CD4-positive, alpha-beta T cell treated with Interleukin-6 at 100 ng/mL for 8 hours (primary cell): ENCODE results near the gene SLC16A10.
A peak's percentile ranks its signal among the peaks of the same experiment; 100 is the strongest.
"Not testable (repeated sequence)": the region's sequence is repeated elsewhere in the genome, so short reads cannot be mapped to it uniquely, and the experiment has no call there.

ENCODE experiments used
- DNase-seq: peaks from one replicate; pipeline ENCODE4 v3.0.0-alpha.2; 2020; ENCODE audit warnings: mixed read lengths, low spot score

SLC16A10 gene

DNA sequence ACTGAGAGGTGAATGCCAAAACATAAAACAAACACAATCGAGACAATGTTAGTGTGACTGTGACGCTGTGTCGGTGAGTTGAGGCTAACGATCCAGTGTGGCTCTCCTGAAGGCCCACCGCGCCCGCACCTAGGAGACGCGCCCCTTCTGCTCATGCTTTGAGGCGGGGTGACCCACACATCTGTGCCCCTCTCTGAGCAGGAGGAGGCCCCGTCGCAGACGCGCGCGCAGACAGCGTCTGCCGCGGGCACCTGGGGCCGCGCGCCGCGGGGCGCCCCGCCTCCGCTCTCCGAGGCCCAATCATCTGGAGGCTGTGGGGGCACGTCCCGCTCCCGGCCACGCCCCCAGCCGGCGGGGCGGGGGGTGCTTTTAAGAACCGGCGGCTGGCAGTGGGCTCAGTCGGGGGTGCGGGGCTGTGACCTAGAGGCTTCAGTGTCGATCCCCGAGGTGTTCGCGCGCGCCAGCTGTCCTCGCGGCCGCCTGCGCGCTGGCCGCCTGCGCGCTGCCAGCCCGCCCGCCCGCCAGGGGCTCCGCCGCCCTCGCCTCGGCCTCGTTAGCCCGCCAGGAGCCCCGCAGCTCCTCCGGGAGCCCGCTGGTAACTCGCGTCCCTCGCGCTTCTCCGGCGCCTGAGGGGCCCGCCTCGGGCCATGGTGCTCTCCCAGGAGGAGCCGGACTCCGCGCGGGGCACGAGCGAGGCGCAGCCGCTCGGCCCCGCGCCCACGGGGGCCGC, at the start of gene SLC16A10:
TSS of gene SLC16A10 (plus strand) at position 398 of the 730 bp plus-strand sequence. CDS start at position 648, 250 bp downstream.
- DNase-seq = peak; percentile 84

- DNase-seq = no peak
These were observed 48.6 kb upstream of the SLC16A10 start for GRCh38 chr6:111038534-111039252.

DNA sequence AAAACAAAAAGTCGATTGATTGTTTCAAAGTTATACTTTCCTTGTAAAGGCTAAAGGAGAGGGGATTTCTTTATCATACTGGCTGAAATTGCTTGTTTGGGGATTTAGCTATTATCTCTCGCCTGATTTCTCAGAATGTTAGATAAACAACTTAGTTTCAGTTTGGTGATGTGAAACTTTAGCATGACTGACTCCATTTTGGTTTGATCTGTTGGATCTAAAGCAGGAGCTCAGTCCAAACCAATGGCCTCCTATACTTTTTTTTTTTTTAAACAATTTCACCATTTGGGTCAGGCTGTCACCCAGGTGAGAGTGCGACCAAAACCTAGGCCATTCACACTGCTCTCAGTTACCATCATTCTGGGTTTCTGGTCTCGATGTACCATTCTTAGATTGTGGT, 45.4 kb upstream of the SLC16A10 start:
- no peak for DNase-seq

GRCh38 chr6:111047244-111047643, 40.1 kb upstream of the SLC16A10 start:
- no peak for DNase-seq

- no peak for DNase-seq
These were observed 36.9 kb upstream of the SLC16A10 start for GRCh38 chr6:111050261-111051023.

DNA sequence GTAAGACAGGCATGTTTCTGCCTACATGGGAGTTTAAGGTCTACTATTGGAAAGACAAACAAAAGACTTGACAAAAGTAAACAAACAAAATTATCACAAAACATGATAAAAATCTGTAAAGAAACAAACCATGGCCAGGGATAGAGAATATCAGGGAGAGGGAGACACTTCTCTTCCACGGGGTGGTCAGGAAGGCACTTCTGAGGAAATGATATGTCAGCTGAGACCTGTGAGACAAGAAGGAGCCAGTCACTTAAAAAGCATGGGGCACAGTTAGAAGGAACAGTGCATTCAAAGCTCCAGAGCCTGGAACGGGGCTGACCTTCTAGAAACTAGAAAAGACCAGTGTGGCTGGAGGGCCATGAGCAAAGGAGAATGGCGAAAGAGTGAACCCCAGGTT, 35.1 kb upstream of the SLC16A10 start:
- no peak for DNase-seq

DNA sequence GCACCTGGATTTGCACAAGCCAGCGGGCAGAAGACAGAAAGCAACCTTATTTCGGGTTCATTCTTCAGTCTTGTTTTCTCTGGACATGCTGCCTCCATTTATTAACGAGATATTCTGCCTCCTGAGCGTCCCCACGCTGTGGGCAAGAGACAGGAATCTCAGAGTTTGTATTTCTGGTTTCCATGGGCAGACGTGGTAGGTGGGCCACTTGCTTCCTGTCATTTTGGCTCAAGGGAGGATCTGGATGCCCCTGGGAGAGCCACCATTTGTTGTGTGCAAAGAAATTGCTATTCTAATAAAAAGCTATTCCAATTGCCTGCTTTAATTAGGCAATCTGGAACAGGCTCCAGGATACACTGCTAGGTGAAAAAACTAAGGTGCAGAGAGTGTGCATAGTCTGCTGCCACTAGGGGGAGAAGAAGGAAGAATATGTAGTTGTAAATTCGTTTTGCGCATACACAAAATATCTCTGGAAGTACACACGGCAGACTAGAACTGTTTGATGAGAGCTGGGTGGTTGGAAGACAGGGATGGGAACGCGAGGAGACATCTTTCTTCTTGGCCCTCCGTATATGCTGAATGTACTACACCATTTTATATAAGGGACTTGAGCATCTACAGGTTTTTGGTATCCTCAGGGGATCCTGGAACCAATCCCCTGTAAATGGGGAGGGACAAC, 30.1 kb upstream of the SLC16A10 start:
- DNase-seq = peak; percentile 45

- no peak for DNase-seq
These were observed 25.8 kb upstream of the SLC16A10 start for GRCh38 chr6:111061508-111061907.

DNA sequence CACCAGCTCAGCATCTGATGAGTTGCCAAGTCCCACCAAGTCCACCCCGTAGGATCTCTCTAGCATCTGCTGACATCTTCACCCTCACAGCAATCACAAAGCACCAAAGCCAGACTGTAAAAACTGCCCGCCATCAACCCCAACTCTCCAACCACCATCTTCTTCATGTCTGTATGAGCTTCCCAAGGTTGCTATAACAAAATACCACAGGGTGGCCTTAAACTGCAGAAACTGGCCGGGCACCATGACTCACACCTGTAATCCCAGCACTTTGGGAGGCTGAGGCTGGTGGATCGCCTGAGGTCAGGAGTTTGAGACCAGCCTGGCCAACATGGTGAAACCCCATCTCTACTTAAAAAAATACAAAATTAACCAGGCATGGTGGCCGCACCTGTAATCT, 25.3 kb upstream of the SLC16A10 start:
- not testable (repeated sequence) for DNase-seq

DNA sequence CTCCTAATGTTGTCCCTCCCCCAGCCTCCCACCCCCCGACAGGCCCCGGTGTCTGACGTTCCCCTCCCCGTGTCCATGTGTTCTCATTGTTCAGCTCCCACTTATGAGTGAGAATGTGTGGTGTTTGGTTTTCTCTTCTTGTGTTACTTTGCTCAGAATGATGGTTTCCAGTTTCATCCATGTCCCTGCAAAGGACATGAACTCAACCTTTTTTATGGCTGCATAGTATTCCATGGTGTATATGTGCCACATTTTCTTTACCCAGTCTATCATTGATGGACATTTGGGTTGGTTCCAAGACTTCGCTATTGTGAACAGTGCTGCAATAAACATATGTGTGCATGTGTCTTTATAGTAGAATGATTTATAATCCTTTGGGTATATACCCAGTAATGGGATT, 24.4 kb upstream of the SLC16A10 start:
- DNase-seq = not testable (repeated sequence)

DNA sequence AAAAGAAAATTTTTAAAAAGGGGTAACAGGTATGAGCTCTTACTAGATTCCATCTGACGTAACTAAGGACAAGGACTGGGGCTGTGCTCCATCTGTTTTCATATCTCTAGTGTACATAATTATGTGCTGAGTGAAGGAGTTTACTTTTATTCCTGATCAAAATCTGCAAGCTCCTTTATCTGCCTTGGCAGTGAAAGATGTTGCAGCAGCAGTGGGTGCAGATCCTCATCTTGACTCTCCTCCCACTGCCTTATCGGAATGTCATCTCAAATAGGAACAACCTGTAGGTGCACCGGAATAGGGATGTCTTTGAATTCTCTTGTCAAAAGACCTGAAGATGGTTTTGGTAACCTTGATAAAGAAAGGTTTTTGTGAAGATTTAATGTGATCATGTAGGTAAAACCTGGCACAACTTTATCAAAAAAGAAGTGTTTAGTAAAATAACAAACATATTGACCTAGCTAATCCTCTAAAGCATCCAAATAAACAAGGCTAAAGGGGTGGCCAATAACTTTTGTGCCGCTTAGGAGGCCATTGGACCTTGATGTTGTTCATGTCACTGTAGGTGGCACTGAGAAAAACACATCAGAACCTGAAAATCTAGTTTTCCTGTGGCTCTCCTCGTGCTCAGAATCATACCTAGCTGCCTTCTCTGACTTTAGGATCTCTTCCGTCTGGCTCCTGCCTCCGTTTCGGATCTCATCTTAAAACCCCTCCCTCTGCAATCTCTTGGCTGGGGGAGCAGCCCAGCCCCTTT, 19.0 kb upstream of the SLC16A10 start:
- DNase-seq = no peak

DNA sequence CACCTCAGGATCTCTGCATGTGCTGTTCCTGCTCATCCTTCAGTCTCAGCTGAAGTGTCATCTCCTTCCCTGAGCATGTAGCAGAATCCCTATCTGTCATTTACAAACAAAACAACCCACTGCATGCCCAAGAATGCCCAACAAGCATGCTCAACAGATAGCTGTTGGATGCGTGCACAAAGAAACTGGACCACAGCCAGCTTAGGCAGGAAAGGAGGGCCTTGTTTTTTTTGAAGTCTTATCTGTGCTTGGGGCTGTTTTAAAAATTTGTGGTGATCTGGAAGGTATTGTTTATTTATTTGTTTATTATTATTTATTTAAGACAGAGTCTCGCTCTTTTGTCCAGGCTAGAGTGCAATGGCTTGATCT, 18.5 kb upstream of the SLC16A10 start:
- DNase-seq = no peak

- DNase-seq = no peak
These were observed 17.8 kb upstream of the SLC16A10 start for GRCh38 chr6:111069382-111070104.

GRCh38 chr6:111070105-111071005, 16.9 kb upstream of the SLC16A10 start:
- DNase-seq = no peak

GRCh38 chr6:111072801-111073360, 14.4 kb upstream of the SLC16A10 start:
- no peak for DNase-seq

GRCh38 chr6:111074311-111074710, 13.0 kb upstream of the SLC16A10 start:
- no peak for DNase-seq

DNA sequence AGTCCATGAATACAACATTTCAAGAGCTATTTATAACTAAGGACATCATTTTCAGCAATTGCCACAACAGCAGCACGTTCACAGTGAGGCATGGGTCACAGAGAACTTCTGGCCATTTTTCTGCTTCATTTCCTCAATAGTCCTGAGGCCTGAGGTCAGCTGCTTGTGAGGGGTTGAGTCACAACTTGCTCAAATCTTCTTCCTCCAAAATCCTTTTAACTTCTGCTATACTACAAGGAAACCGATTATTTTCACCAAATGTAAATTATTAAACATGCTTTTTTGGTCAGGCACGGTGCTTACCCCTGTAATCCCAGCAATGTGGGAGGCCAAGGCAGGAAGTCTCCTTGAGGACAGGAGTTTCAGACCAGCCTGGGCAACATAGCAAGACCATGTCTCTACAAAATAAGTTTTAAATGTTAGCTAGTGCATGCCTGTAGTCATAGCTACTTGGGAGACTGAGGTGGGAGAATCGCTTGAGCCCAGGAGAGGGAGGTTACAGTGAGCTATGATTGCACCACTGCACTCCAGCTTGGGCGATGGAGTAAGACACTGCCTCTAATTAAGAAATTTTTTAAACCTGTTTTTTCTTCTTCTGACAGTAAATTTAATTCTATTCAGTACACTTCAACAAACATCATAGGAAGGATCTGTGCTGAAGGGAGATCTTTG, 11.1 kb upstream of the SLC16A10 start:
- DNase-seq = no peak

DNA sequence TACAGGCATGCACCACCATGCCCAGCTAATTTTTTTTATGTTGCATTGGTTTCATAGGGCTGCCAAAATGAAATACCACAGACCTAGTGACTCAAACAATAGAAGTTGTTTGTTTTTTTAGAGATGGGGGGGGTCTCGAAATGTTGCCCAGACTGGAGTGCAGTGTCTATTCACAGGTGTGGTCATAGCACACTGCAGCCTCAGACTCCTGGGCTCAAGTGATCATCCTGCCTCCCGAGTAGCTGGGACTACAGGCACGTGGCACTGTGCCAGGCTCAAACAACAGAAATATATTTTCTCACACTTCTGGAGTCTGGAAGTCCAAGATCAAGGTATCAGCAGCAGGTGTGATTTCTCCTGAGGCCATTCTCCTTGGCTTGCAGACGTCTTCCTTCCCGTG, 6.6 kb upstream of the SLC16A10 start:
- no peak for DNase-seq

DNA sequence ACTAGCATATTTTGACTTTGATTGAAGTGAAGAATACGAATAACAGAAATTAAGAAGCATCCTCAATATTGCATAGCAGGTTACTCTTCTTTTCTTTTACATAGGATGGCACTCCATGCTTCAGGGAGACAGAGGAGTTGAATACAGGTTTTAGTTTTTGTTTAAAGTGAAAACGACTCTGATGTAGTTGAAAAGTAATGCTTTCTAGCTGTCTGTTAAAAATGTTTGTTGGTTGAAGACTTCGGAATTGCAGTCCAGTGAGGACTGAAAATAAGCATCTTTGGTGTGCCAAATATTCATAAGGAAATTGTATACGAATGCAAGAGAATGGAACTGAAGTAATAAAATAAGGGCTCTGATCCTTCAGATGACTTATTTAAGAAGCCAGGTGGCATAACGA, 618 bp upstream of the SLC16A10 start:
- DNase-seq = no peak
